ENCODE measurements around the gene ORAI3. TPM values are rescaled to one million over a fixed set of nuclear protein-coding genes. Genes with fewer than 3 reads are reported as not detected.
A peak's percentile ranks its signal among the peaks of the same experiment; 100 is the strongest.

ORAI3 gene
- total and polyA plus RNA-seq, 2 of the 13 experiments (the other 11 are each of a cell fraction or from before 2014, with no cell fraction given): 11.4 to 32.0 TPM

DNA sequence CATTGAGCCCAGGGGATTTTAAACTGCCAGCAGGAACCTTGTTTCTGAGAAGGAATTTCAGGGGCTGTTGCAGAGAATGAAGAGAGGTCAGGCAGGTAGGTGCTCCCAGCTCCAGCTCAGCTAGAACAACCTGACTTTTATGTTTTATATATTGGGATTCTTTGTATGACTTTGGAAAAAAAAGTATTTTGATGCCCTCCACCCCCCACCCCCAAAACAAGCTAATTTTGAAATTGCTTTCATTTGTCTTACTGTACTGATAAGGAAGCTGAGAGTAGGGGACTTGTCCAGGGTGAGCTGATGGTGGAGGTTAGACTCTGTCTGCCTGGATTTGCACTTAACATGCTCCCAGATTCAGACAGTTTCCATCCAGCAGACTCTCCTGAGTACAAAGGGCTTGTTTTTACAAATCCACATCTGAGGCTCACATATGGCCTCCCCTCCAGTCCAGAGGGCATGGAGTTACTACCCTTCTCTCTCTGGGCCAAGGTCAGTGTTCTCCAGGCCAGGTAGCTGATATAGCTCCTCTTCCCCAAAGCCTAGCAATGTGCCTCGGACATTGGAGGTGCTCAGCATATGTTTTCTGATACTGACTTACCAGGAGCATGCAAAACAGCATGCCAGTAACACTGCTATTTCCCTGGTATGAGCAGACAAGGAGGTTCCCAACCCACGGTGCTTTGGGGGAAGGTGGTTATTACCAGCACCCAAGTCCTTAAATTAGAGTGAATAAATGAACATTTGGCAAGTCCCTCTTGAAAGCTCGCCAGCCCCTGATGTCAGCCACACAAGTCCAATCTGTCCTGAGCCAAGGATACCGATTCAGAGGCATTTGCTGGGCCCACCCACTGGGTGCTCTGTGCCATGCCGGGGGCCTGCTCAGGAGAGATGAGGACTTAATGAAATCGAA, 50.2 kb downstream of the ORAI3 start (continued):
- peak; percentile 31; the same call in 1 of the 2 replicates for TF ChIP-seq ZNF687 (CRISPR knock-in tag; IDR thresholded peaks at IDR 0.05)
- 0 out of 2 replicates have a peak, but pooled peaks have one; percentile 33 for TF ChIP-seq ZNF460 (CRISPR knock-in tag; IDR thresholded peaks at IDR 0.05; ENCODE audit: borderline replicate concordance)
- no peak for TF ChIP-seq RFXAP (CRISPR knock-in tag; IDR thresholded peaks at IDR 0.05; ENCODE audit: borderline replicate concordance)
- TF ChIP-seq PREB (CRISPR knock-in tag; IDR thresholded peaks at IDR 0.05): 0 out of 2 replicates have a peak, but pooled peaks have one; percentile 51
- TF ChIP-seq NFAT5 (CRISPR knock-in tag; IDR thresholded peaks at IDR 0.05): no peak
- TF ChIP-seq NFKB2 (CRISPR knock-in tag; IDR thresholded peaks at IDR 0.05; ENCODE audit: borderline replicate concordance): no peak
- TF ChIP-seq SP2 (CRISPR knock-in tag; IDR thresholded peaks at IDR 0.05): no peak
- TF ChIP-seq CHD4 (IDR thresholded peaks at IDR 0.05; ENCODE audit: borderline replicate concordance, low read length): no peak
- 0 out of 2 replicates have a peak, but pooled peaks have one; percentile 75 for TF ChIP-seq ZBTB3 (CRISPR knock-in tag; IDR thresholded peaks at IDR 0.05; ENCODE audit: borderline replicate concordance, low read depth)
- TF ChIP-seq HOXA3 (CRISPR knock-in tag; IDR thresholded peaks at IDR 0.05): peak; percentile 87; the same call in 1 of the 2 replicates
- peak; percentile 57; the same call in 1 of the 2 replicates for TF ChIP-seq NR2C2 (CRISPR knock-in tag; IDR thresholded peaks at IDR 0.05; ENCODE audit: borderline replicate concordance)
- peak; percentile 83; the same call in 1 of the 2 replicates for TF ChIP-seq BCL3 (CRISPR knock-in tag; IDR thresholded peaks at IDR 0.05)
- TF ChIP-seq RXRB (CRISPR knock-in tag; IDR thresholded peaks at IDR 0.05; ENCODE audit: borderline replicate concordance): peak; percentile 75; the same call in 1 of the 2 replicates
- 0 out of 2 replicates have a peak, but pooled peaks have one; percentile 57 for TF ChIP-seq ZNF296 (CRISPR knock-in tag; conservative IDR thresholded peaks at IDR 0.05)
- 0 out of 2 replicates have a peak, but pooled peaks have one; percentile 40 for TF ChIP-seq ZNF572 (CRISPR knock-in tag; IDR thresholded peaks at IDR 0.05)
